Measurements from ENCODE around the gene SIGLEC10. TPM values are rescaled to one million over a fixed set of nuclear protein-coding genes. Genes with fewer than 3 reads are reported as not detected.

The SIGLEC10 gene
- total and polyA plus RNA-seq, 9 of the 15 experiments (the other 6 are each of a cell fraction or from before 2014, with no cell fraction given), result 0.10 to 1.8 (median 0.82) TPM

- TF ChIP-seq, protein P1, sequence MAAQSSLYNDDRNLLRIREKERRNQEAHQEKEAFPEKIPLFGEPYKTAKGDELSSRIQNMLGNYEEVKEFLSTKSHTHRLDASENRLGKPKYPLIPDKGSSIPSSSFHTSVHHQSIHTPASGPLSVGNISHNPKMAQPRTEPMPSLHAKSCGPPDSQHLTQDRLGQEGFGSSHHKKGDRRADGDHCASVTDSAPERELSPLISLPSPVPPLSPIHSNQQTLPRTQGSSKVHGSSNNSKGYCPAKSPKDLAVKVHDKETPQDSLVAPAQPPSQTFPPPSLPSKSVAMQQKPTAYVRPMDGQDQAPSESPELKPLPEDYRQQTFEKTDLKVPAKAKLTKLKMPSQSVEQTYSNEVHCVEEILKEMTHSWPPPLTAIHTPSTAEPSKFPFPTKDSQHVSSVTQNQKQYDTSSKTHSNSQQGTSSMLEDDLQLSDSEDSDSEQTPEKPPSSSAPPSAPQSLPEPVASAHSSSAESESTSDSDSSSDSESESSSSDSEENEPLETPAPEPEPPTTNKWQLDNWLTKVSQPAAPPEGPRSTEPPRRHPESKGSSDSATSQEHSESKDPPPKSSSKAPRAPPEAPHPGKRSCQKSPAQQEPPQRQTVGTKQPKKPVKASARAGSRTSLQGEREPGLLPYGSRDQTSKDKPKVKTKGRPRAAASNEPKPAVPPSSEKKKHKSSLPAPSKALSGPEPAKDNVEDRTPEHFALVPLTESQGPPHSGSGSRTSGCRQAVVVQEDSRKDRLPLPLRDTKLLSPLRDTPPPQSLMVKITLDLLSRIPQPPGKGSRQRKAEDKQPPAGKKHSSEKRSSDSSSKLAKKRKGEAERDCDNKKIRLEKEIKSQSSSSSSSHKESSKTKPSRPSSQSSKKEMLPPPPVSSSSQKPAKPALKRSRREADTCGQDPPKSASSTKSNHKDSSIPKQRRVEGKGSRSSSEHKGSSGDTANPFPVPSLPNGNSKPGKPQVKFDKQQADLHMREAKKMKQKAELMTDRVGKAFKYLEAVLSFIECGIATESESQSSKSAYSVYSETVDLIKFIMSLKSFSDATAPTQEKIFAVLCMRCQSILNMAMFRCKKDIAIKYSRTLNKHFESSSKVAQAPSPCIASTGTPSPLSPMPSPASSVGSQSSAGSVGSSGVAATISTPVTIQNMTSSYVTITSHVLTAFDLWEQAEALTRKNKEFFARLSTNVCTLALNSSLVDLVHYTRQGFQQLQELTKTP (IDR thresholded peaks at IDR 0.05; ENCODE audit: low read depth in 1 of 2, partially characterized antibody in 2 of 2), result peak; percentile 29 to 86
- TF ChIP-seq ZNF57 (CRISPR knock-in tag; IDR thresholded peaks at IDR 0.05) (0 out of 2 replicates have a peak, but pooled peaks have one; percentile 38), FOXP4 (CRISPR knock-in tag; IDR thresholded peaks at IDR 0.05; ENCODE audit: borderline replicate concordance) (no peak), STAG1 (CRISPR knock-in tag; IDR thresholded peaks at IDR 0.05; ENCODE audit: borderline replicate concordance) (no peak), ZNF511 (CRISPR knock-in tag; IDR thresholded peaks at IDR 0.05) (no peak), DPF2 (IDR thresholded peaks at IDR 0.05) (no peak; the same call in 1 of the 2 replicates), IRF2 (CRISPR knock-in tag; IDR thresholded peaks at IDR 0.05) (no peak), JUND (IDR thresholded peaks at IDR 0.05; ENCODE audit: borderline replicate concordance, low read depth, low read length) (0 out of 2 replicates have a peak, but pooled peaks have one; percentile 20), JUND (tag; IDR thresholded peaks at IDR 0.05; ENCODE audit: borderline replicate concordance, low read depth, low read length) (no peak), KAT2B (IDR thresholded peaks at IDR 0.05; ENCODE audit: low read depth, low read length) (no peak), PYGO2 (tag; IDR thresholded peaks at IDR 0.05) (no peak), HDGF (IDR thresholded peaks at IDR 0.05) (no peak), HNRNPK (IDR thresholded peaks at IDR 0.05; ENCODE audit: low read depth, low read length, poor library complexity, severe bottlenecking) (no peak), POLR2A (conservative IDR thresholded peaks at IDR 0.05) (peak; percentile 43; the same call in 1 of the 2 replicates)
- TF ChIP-seq, protein P2, sequence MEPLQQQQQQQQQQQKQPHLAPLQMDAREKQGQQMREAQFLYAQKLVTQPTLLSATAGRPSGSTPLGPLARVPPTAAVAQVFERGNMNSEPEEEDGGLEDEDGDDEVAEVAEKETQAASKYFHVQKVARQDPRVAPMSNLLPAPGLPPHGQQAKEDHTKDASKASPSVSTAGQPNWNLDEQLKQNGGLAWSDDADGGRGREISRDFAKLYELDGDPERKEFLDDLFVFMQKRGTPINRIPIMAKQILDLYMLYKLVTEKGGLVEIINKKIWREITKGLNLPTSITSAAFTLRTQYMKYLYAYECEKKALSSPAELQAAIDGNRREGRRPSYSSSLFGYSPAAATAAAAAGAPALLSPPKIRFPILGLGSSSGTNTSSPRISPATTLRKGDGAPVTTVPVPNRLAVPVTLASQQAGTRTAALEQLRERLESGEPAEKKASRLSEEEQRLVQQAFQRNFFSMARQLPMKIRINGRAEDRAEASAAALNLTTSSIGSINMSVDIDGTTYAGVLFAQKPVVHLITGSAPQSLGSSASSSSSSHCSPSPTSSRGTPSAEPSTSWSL (CRISPR knock-in tag; IDR thresholded peaks at IDR 0.05; ENCODE audit: borderline replicate concordance), result 0 out of 2 replicates have a peak, but pooled peaks have one; percentile 16
- TF ChIP-seq, protein P3, sequence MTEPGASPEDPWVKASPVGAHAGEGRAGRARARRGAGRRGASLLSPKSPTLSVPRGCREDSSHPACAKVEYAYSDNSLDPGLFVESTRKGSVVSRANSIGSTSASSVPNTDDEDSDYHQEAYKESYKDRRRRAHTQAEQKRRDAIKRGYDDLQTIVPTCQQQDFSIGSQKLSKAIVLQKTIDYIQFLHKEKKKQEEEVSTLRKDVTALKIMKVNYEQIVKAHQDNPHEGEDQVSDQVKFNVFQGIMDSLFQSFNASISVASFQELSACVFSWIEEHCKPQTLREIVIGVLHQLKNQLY (CRISPR knock-in tag; conservative IDR thresholded peaks at IDR 0.05), result no peak
Measured at GRCh38 chr19:51460164-51460992, 42.9 kb upstream of the SIGLEC10 start (continued).

Measured in K562 (cell line).